ENCODE data around the gene PREX1.

Gene PREX1

GRCh38 chr20:48649104-48649626, 178.6 kb downstream of the PREX1 start:
- no peak for DNase-seq

GRCh38 chr20:48648482-48649051, 179.2 kb downstream of the PREX1 start:
- no peak for DNase-seq

GRCh38 chr20:48647858-48648257, 179.9 kb downstream of the PREX1 start:
- DNase-seq: no peak

GRCh38 chr20:48645666-48646065, 182.1 kb downstream of the PREX1 start:
- no peak for DNase-seq

GRCh38 chr20:48644286-48644828, 183.4 kb downstream of the PREX1 start:
- no peak for DNase-seq

GRCh38 chr20:48642105-48642880, 185.5 kb downstream of the PREX1 start:
- DNase-seq: no peak

- DNase-seq: no peak
Observed at GRCh38 chr20:48640871-48641270, 186.9 kb downstream of the PREX1 start.

- DNase-seq: no peak
Observed at GRCh38 chr20:48639899-48640298, 187.9 kb downstream of the PREX1 start.

- no peak for DNase-seq
Observed at GRCh38 chr20:48638546-48638945, 189.3 kb downstream of the PREX1 start.

- no peak for DNase-seq
Observed at GRCh38 chr20:48637461-48637860, 190.3 kb downstream of the PREX1 start.

GRCh38 chr20:48636301-48636700, 191.5 kb downstream of the PREX1 start:
- no peak for DNase-seq

GRCh38 chr20:48635791-48636267, 192.0 kb downstream of the PREX1 start:
- DNase-seq: peak; percentile 54 to 65

- DNase-seq: no peak
Observed at GRCh38 chr20:48635361-48635760, 192.4 kb downstream of the PREX1 start.

GRCh38 chr20:48634641-48635040, 193.2 kb downstream of the PREX1 start:
- DNase-seq: no peak

- no peak for DNase-seq
Observed at GRCh38 chr20:48633620-48634257, 194.1 kb downstream of the PREX1 start.

- no peak for DNase-seq
Observed at GRCh38 chr20:48632825-48633619, 194.8 kb downstream of the PREX1 start.

GRCh38 chr20:48632017-48632824, 195.6 kb downstream of the PREX1 start:
- no peak for DNase-seq

GRCh38 chr20:48631114-48632016, 196.4 kb downstream of the PREX1 start:
- no peak for DNase-seq

- no peak for DNase-seq
Observed at GRCh38 chr20:48630342-48631075, 197.3 kb downstream of the PREX1 start.

- no peak for DNase-seq
Observed at GRCh38 chr20:48629960-48630315, 197.9 kb downstream of the PREX1 start.
